Head of caudate nucleus (tissue), 42 donors: ENCODE results near the gene CLEC2B.

Source experiments
- DNase-seq, 42 donors: peaks; one replicate each; pipeline versions ENCODE4 v3.0.0 to v3.0.0-alpha.2; 2020 to 2021; ENCODE audit warnings: mixed read lengths in 7 of 42
- intact Hi-C: fragments of 100-400 bp; cut with DNase I; formaldehyde crosslinking; loops from one replicate; pipeline ENCODE4 v1.15.0; 2022

Gene CLEC2B

GRCh38 chr12:9813821-9814798 is 55.0 kb downstream of the CLEC2B start:
- intact Hi-C loops: loop anchor here (10.0 kb wide), 1 partner anchor 111 kb away; no protein-coding TSS in a partner anchor
- DNase-seq: peak; percentile 58 to 90 (median 76)

- no peak for DNase-seq
- intact Hi-C loops: loop anchor here (10.0 kb wide), 1 partner anchor 113 kb away; no protein-coding TSS in a partner anchor
These were observed 57.5 kb downstream of the CLEC2B start for GRCh38 chr12:9811621-9812020.

DNA sequence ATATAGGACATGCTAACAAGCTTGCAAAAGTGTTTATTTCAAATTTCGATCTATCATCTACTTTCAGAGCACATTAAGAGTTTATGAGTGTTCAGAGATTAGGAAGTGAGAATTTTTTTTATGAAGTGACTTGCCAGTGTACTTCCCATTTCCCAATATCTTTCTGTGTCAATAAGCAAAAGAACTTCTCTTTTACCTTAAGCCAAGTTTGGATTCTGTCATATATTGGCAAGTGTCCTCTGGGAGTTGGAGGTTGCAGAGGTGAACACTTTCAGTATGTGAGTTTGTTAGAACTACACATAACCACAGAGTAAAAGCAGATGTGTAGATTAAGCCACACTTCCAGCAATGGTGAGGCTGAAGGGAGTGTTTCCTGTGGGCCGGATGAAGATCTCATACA is 58.5 kb downstream of the CLEC2B start:
- no peak for DNase-seq
- intact Hi-C loops: loop anchor here (10.0 kb wide), 1 partner anchor 114 kb away; no protein-coding TSS in a partner anchor

DNA sequence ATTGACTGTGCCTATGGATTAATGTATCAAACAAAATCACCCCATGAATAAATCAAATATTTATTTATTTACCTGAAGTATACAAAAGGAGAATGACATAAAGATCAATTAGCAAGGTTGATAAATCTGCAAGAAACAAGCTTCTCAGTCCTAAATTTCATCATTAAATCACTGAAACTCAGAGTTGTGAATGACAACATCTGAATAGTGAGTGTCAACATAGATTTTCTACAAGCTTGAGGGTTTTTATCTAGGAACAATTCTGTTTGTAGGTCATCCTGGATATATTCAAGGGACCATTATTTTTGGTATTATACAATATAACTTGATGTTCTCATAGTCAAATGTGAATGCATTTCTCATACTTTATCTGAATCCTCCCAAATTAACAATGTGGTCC is 59.3 kb downstream of the CLEC2B start:
- DNase-seq: no peak
- intact Hi-C loops: loop anchor here (10.0 kb wide), 1 partner anchor 115 kb away; no protein-coding TSS in a partner anchor

DNA sequence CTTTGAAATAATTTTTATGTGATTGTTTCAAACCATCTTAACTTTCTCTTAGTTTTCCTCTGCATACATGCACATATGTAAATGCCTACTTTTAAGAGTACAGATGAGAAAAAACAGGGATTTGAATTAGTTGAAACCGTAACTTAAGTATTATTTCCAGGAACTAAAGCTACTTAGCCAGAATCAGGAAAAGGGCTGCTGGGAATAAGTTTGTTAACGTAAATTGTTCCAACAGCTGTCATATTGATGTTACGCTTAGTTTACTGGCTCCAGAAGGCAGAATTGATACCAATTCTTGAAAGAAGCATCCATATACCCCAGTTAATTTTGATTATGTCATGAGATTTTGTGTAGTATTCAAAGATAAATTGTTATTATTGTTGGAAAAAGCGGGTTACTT is 59.8 kb downstream of the CLEC2B start:
- intact Hi-C loops: no loop called here
- no peak for DNase-seq

DNA sequence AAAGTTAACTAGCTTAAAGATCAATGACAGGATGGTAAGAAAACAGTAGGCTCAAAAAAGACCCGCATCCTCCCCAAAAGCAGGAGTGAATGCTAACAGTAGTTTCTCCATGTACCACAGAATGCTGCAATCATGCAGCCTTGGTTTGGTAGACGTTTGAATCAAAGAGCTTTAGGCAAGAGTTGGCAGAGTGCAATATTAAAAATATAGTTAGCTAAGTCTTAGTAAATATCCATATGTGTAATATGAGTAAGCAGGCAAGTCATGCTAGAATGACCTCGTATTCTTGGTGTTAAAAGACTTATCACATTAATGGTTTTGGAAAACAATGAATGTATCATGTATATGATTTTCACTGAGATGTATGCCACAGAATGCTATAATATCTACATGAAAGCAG is 60.6 kb downstream of the CLEC2B start:
- no peak for DNase-seq
- intact Hi-C loops: no loop called here

DNA sequence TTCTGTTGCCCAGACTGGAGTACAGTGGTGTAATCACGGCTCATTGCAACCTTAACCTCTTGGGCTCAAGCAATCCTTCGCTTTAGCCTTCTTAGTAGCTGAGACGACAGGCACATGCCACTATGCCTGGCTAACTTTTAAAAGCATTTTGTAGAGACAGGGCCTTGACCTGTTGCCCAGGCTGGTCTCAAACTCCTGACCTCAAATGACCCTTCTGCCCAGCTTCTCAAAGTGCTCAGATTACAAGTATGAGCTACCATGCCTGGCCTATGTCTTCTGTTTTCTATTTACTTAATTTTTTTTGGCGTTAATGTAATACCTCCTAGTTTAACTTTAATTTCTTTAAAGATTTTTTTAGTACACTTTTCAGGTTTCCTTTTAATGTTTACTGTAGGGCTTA is 62.4 kb downstream of the CLEC2B start:
- intact Hi-C loops: no loop called here

GRCh38 chr12:9805883-9806282 is 63.3 kb downstream of the CLEC2B start:
- DNase-seq: no peak
- intact Hi-C loops: no loop called here

More for the DNA sequence above, 62.4 kb downstream of the CLEC2B start:
- DNase-seq: no peak
